ENCODE data around the gene HPCAL1.

DNA sequence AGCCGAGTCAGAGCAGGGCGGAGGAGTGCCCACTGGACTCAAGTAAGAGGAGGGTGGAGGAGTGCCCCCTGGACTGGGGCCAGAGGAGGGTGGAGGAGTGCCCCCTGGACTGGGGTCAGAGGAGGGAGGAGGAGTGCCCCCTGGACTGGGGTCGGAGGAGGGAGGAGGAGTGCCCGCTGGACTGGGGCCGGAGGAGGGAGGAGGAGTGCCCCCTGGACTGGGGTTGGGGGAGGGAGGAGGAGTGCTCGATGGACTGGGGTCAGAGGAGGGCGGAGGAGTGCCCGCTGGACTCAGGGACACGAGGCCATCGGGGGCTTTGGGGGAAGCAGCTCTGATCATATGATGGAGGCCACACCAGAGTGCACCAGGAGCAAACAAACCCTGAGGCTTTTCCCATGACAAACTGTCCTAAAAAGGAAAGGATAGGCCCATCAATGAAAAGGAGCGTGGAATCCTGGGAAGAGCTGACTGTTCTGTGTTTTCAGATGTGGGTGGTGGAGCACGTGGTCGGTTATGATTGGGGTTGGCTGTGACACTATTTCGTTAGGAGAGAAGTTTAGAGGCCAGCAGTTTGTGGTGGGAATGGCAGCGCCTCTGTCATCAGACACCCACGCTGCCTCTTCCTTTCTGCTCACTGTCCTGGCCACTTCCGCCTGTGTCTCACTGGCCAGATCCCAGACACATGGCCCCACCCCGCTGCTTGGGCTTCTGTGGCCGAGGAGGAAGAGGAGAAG is 24.5 kb upstream of the HPCAL1 start:
- no peak for TF ChIP-seq SPI1 (IDR thresholded peaks at IDR 0.05; ENCODE audit: low read depth, low read length)
- no peak for TF ChIP-seq POLR2AphosphoS5 (IDR thresholded peaks at IDR 0.05; ENCODE audit: low read depth, low read length)
- TF ChIP-seq POLR2A (IDR thresholded peaks at IDR 0.05; ENCODE audit: low read depth, low read length) = no peak

All from GM12891 (cell line).